D721Med (cell line): Measurements from ENCODE around the gene CYP3A7.
"Not testable (repeated sequence)": the region's sequence is repeated elsewhere in the genome, so short reads cannot be mapped to it uniquely, and the experiment has no call there.

ENCODE experiments used
- DNase-seq: peaks from one replicate; pipeline ENCODE4 v3.0.0; 2011; ENCODE audit warnings: low spot score; ENCODE audit not compliant: insufficient read length
- FAIRE-seq: peaks from 2 replicates; lab custom pipeline; 2011; peaks lifted over from hg19 to GRCh38; lab: Jason Lieb, UNC
- TF ChIP-seq, protein P1 (sequence below): IDR thresholded peaks from 2 replicates; pipeline ENCODE4 v1.5.1; 2012; ENCODE audit warnings: mild to moderate bottlenecking, control low read depth; ENCODE audit not compliant: insufficient read depth; ENCODE audit errors: missing control alignments

Gene CYP3A7

DNA sequence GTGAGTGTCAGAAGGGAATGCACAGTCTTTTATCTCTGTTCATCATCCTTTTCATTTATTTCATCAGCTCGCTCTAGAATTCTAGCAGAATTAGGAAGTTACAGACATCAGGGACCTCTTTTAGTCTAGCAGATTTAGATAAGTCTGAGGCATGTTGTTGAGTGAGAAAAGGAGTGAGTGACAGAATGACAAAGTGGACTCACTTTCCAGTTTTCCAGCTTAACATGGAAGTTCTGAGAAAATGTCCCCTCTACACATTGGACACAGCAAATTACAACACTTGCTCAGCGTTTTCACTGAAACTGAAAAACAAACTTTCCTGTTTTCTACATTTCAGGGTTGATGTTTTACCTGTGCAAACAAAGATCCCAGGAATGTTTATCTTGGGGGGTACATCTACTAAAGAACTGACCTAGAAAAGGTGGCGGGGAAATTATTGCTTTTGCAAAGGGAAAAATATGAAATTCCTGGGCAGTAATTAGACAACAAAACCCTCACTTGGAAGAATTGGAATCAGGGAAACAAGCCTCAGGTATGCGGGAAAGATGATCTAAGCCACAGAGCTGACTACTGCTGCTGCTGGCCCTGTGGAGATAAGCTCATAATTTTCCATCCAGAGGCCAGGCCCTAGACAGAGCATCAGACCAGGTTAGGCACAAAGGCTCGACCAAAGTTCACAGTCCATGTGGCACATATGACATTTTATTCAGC lies 40.6 kb downstream of the CYP3A7 start:
- DNase-seq (no peak), FAIRE-seq (no peak)
- TF ChIP-seq, protein P1, sequence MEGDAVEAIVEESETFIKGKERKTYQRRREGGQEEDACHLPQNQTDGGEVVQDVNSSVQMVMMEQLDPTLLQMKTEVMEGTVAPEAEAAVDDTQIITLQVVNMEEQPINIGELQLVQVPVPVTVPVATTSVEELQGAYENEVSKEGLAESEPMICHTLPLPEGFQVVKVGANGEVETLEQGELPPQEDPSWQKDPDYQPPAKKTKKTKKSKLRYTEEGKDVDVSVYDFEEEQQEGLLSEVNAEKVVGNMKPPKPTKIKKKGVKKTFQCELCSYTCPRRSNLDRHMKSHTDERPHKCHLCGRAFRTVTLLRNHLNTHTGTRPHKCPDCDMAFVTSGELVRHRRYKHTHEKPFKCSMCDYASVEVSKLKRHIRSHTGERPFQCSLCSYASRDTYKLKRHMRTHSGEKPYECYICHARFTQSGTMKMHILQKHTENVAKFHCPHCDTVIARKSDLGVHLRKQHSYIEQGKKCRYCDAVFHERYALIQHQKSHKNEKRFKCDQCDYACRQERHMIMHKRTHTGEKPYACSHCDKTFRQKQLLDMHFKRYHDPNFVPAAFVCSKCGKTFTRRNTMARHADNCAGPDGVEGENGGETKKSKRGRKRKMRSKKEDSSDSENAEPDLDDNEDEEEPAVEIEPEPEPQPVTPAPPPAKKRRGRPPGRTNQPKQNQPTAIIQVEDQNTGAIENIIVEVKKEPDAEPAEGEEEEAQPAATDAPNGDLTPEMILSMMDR = no peak

DNA sequence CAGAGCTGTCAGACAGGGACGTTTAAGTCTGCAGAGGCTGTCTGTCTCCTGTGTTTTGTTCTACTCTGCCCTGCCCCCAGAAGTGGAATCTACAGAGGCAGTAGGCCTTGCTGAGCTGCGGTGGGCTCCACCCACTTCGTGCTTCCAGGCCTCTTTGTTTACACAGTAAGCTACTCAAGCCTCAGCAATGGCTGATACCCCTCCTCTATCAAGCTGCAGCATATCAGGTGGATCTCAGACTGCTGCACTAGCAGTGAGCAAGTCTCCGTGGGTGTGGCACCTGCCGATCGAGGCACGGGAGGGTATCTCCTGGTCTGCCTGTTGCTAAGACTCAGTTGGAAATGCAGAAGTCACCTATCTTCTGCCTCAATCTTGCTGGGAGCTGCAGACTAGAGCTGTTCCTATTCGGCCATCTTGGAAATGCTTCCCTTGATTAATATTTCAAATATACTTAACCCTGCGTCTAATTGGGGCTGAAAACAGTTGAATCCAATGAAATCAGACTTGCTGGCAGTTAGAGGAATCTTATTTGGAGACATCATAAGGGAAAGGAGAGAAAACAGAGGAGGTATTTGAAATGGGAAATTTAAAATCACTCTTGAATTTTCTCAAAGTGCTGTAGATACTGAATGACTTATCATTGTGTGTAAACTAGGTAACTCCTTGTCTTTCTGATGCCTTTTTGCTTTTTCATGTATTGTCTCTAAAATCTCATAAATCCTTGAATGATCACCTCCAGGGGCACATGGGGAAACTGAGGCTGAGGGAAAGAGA lies 41.4 kb downstream of the CYP3A7 start:
- TF ChIP-seq, protein P1 = no peak
- DNase-seq (no peak), FAIRE-seq (no peak)

DNA sequence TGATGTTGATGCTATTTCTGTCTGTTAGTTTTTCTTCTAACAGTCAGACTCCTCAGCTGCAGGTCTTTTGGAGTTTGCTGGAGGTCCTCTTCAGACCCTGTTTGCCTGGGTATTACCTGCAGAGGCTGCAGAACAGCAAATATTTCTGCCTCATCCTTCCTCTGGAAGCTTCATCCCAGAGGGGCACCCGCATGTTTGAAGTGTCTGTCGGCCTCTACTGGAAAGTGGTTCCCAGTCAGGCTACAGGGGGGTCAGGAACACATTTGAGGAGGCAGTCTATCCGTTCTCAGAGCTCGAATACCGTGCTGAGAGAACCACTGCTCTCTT lies 41.9 kb downstream of the CYP3A7 start:
- DNase-seq (no peak), FAIRE-seq (no peak)
- TF ChIP-seq, protein P1 = no peak

DNA sequence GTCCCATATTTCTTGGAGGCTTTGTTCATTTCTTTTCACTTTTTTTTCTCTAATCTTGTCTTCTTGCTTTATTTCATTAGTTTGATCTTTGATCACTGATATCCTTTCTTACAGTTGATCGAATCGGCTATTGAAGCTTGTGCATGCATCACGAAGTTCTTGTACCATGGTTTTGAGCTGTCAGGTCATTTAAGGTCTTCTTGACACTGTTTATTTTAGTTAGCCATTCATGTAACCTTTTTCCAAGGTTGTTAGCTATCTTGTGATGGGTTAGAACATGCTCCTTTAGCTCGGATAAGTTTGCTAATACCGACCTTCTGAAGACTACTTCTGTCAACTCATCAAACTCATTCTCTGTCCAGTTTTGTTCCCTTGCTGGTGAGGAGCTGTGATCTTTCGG lies 42.4 kb downstream of the CYP3A7 start:
- not testable (repeated sequence) for DNase-seq, FAIRE-seq

GRCh38 chr7:99691658-99692057 lies 43.3 kb downstream of the CYP3A7 start:
- FAIRE-seq, DNase-seq: not testable (repeated sequence)

DNA sequence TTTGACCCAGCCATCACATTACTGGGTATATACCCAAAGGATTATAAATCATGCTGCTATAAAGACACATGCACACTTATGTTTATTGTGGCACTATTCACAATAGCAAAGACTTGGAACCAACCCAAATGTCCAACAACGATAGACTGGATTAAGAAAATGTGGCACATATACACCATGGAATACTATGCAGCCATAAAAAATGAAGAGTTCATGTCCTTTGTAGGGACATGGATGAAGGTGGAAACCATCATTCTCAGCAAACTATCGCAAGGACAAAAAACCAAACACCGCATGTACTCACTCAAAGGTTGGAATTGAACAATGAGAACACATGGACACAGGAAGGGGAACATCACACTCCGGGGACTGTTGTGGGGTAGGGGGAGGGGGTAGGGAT lies 44.1 kb downstream of the CYP3A7 start:
- not testable (repeated sequence) for FAIRE-seq, DNase-seq

- DNase-seq, FAIRE-seq: not testable (repeated sequence)
Observed at GRCh38 chr7:99685871-99686608, 49.0 kb downstream of the CYP3A7 start.

- no peak for DNase-seq
- TF ChIP-seq, protein P1 = no peak
- FAIRE-seq = no peak
Observed at GRCh38 chr7:99685129-99685758, 49.8 kb downstream of the CYP3A7 start.
